ENCODE measurements around the gene PPP2R5E. TPM values are rescaled to one million over a fixed set of nuclear protein-coding genes. Genes with fewer than 3 reads are reported as not detected.

PPP2R5E gene
- total RNA-seq, 3 donors from 2014 or later (not counting 1 experiment from before 2014, with no cell fraction given): 57.4 to 64.1 (median 62.4) TPM

DNA sequence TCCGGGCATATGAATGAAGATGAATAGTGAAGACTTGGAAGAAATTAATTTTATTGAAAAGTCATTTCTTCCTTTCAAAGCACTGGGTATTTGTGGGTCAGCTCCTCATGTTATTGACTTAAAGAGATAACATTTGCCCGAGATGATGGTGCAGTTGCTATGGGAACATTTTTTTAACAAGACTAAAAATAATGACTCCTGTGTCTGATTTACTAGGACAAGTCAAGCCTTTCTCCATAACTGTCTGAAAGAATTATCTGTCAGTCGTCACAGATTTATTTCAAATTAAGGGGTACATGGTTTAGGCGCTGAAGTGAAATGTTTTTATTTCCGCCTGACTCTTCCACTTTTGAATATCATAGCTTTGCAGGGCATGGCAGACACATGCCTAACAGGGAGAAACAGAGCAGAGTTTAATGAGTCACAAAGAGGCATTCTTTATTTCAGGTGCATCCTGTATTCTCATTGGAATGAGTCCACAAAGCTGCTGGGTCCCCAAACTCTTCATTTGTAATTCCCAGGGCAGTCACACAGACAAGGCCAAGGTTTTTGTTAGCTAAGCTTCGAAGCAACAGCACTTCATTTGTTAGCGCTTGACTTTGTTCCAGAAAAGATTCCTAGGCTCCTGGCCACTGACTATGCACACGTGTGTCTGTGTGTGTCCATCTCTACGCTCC, 220.1 kb downstream of the PPP2R5E start:
- ATAC-seq: no peak
- DNase-seq: no peak
- Histone ChIP-seq H3K27me3 (ENCODE audit: control insufficient read depth, insufficient read depth, low read length) (no peaks in the 10 kb centered on the region), H3K36me3 (ENCODE audit: control insufficient read depth, insufficient read depth, low read length) (no peaks in the 10 kb centered on the region), H3K27ac (ENCODE audit: low read length) (no peak overlapping the region), H3K4me1 (ENCODE audit: control insufficient read depth, insufficient read depth, low read length) (no peaks in the 10 kb centered on the region), H3K4me3 (ENCODE audit: low read length) (no peak overlapping the region), H3K9me3 (ENCODE audit: control insufficient read depth, insufficient read depth, low read length) (no peaks in the 10 kb centered on the region)
- H3K27me3 Mint-ChIP-seq (ENCODE audit: low read depth in 2 of 2): peaks cover 5 to 42% of the 10 kb centered on the region in 2 donors
- H3K36me3 Mint-ChIP-seq: no peaks in the 10 kb centered on the region
- H3K9me3 Mint-ChIP-seq: no peaks in the 10 kb centered on the region
- no peak overlapping the region for H3K4me3 Mint-ChIP-seq
- H3K27ac Mint-ChIP-seq: no peak overlapping the region
- intact Hi-C loops (cut with micrococcal nuclease): no loop called here
- WGBS (ENCODE audit: insufficient coverage): 88% methylated on average over 9 of the region's 9 CpGs
- TF ChIP-seq, protein P1, sequence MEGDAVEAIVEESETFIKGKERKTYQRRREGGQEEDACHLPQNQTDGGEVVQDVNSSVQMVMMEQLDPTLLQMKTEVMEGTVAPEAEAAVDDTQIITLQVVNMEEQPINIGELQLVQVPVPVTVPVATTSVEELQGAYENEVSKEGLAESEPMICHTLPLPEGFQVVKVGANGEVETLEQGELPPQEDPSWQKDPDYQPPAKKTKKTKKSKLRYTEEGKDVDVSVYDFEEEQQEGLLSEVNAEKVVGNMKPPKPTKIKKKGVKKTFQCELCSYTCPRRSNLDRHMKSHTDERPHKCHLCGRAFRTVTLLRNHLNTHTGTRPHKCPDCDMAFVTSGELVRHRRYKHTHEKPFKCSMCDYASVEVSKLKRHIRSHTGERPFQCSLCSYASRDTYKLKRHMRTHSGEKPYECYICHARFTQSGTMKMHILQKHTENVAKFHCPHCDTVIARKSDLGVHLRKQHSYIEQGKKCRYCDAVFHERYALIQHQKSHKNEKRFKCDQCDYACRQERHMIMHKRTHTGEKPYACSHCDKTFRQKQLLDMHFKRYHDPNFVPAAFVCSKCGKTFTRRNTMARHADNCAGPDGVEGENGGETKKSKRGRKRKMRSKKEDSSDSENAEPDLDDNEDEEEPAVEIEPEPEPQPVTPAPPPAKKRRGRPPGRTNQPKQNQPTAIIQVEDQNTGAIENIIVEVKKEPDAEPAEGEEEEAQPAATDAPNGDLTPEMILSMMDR (IDR thresholded peaks at IDR 0.05): no peak
- H3K4me1 Mint-ChIP-seq: no peaks in the 10 kb centered on the region

DNA sequence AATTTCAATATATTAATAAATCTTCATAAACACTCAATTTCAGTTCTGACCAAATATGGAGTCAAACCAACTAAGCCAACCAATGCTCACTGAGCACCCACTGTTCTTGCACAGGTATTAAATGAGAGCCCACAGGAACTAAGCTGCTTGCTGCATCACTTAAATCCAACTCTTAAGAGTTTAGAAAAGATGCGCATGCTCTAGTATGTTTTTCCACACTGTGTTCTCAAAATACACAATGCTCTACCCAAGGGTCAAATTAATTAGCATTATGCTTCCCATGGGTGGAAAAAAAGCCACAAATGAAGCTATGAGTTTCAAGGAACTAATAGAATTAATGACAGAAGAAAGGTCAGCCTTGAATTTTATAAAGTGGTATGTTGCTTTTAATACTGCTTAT, 220.7 kb downstream of the PPP2R5E start:
- DNase-seq (no peak), ATAC-seq (no peak)
- H3K27me3 Mint-ChIP-seq (ENCODE audit: low read depth in 2 of 2): peaks cover 5 to 42% of the 10 kb centered on the region in 2 donors
- 100% methylated on average over 1 of the region's 1 CpG for WGBS (ENCODE audit: insufficient coverage)
- no peaks in the 10 kb centered on the region for H3K36me3 Mint-ChIP-seq
- no peak overlapping the region for H3K4me3 Mint-ChIP-seq
- TF ChIP-seq, protein P1 (IDR thresholded peaks at IDR 0.05): no peak
- no peak overlapping the region for H3K27ac Mint-ChIP-seq
- no peaks in the 10 kb centered on the region for H3K27me3 ChIP-seq (ENCODE audit: control insufficient read depth, insufficient read depth, low read length)
- H3K27ac ChIP-seq (ENCODE audit: low read length): no peak overlapping the region
- no peaks in the 10 kb centered on the region for H3K9me3 ChIP-seq (ENCODE audit: control insufficient read depth, insufficient read depth, low read length)
- H3K4me1 ChIP-seq (ENCODE audit: control insufficient read depth, insufficient read depth, low read length): no peaks in the 10 kb centered on the region
- H3K36me3 ChIP-seq (ENCODE audit: control insufficient read depth, insufficient read depth, low read length): no peaks in the 10 kb centered on the region
- H3K4me1 Mint-ChIP-seq: no peaks in the 10 kb centered on the region
- no peak overlapping the region for H3K4me3 ChIP-seq (ENCODE audit: low read length)
- no peaks in the 10 kb centered on the region for H3K9me3 Mint-ChIP-seq
- intact Hi-C loops (cut with micrococcal nuclease): no loop called here

Other genes starting within 250 kb of the PPP2R5E start
- not detected for gene GPHB5, start 224.4 kb downstream of the PPP2R5E start, total RNA-seq
- gene WDR89, start 98.5 kb upstream of the PPP2R5E start, total RNA-seq: 10 to 100 TPM in 2 of 3 donors, 1 to 10 TPM in 1; 9.6 to 13.4 (median 10.7) TPM
- gene SGPP1, start 184.7 kb upstream of the PPP2R5E start, total RNA-seq: 10 to 100 TPM; 17.8 to 23.4 (median 23.3) TPM

Measured in natural killer cell (primary cell).